K562 (cell line): Measurements from ENCODE around the gene PHACTR2. TPM values are rescaled to one million over a fixed set of nuclear protein-coding genes. Genes with fewer than 3 reads are reported as not detected.

Experiments used
- ELF4 ChIP-seq: fragments of 450-650 bp; formaldehyde crosslinking; IDR thresholded peaks from 2 replicates; pipeline ENCODE4 v1.4.0; 2022; ENCODE audit warnings: missing genetic modification characterization
- FOXK2 ChIP-seq, 2 experiments: fragments of 450-650 bp; IDR thresholded peaks in 1 of 2; conservative IDR thresholded peaks in 1 of 2; 2 replicates each; pipeline ENCODE4 v1.6.1; 2016; ENCODE audit warnings: low read depth in 2 of 2, mild to moderate bottlenecking in 1 of 2
- JUN ChIP-seq, 2 experiments: sonication (generic) in 1 of 2; formaldehyde crosslinking in 1 of 2; IDR thresholded peaks; 2 replicates each; pipeline versions ENCODE4 v1.6.1 to v1.8.0; 2012 to 2022; ENCODE audit warnings: borderline replicate concordance in 2 of 2, mild to moderate bottlenecking in 2 of 2, improper control_type of control experiment in 1 of 2, low read depth in 1 of 2, low read length in 1 of 2, missing genetic modification reagents in 1 of 2
- NR4A1 ChIP-seq, 2 experiments: fragments of 250-450 bp in 1 of 2; fragments of 450-650 bp in 1 of 2; sonication (Bioruptor Pico) in 1 of 2; IDR thresholded peaks; 2 replicates each; pipeline versions ENCODE4 v1.4.0 to v1.6.1; 2016 to 2020; ENCODE audit warnings: mild to moderate bottlenecking in 2 of 2, missing compliant biosample characterization in 1 of 2, missing genetic modification characterization in 1 of 2, moderate library complexity in 1 of 2
- RBM17 ChIP-seq: fragments of 200-400 bp; formaldehyde crosslinking; IDR thresholded peaks from 2 replicates; pipeline ENCODE4 v1.6.1; 2017; ENCODE audit warnings: low read depth, mild to moderate bottlenecking, low read length, borderline replicate concordance
- ZNF224 ChIP-seq: sonication (generic); formaldehyde crosslinking; IDR thresholded peaks from 2 replicates; pipeline ENCODE4 v1.8.0; 2022; ENCODE audit warnings: mild to moderate bottlenecking, missing genetic modification reagents
- ZNF239 ChIP-seq: fragments of 250-450 bp; sonication (Bioruptor Pico); IDR thresholded peaks from 2 replicates; pipeline ENCODE4 v1.4.0; 2020; ENCODE audit warnings: mild to moderate bottlenecking
- ZNF311 ChIP-seq: fragments of 250-450 bp; sonication (Bioruptor Pico); IDR thresholded peaks from 2 replicates; pipeline ENCODE4 v1.4.0; 2020; ENCODE audit warnings: mild to moderate bottlenecking, moderate library complexity
- ZNF583 ChIP-seq: fragments of 250-450 bp; sonication (Bioruptor Pico); IDR thresholded peaks from 2 replicates; pipeline ENCODE4 v1.4.0; 2020
- ZNF589 ChIP-seq: fragments of 200-800 bp; sonication (Bioruptor generic); IDR thresholded peaks from 2 replicates; pipeline ENCODE4 v1.6.1; 2016; ENCODE audit warnings: low read depth, missing genetic modification characterization, missing compliant biosample characterization
- ZNF780A ChIP-seq: fragments of 250-450 bp; sonication (Bioruptor Pico); IDR thresholded peaks from 2 replicates; pipeline ENCODE4 v1.5.0; 2021; ENCODE audit warnings: mild to moderate bottlenecking
- polyA plus RNA-seq, 8 experiments: library from polyadenylated mRNA; depleted of rRNA in 4 of 8; stranded (reverse) in 5 of 8; unstranded in 3 of 8; fragments of >200 nt; fragmentation: Nextera tagmentation in 2 of 8; fragmentation: Illumina TruSeq in 1 of 8; extraction: Ambion mirVana in 2 of 8; extraction: Trizol in 1 of 8; gene quantifications; 2 replicates each; pipeline versions ENCODE4 v1.2.1 to v1.2.3, GENCODE V29; 2011 to 2014; ENCODE audit warnings: inconsistent platforms in 1 of 8, missing spikeins in 1 of 8
- total RNA-seq, 7 experiments: library from RNA; depleted of rRNA in 6 of 7; stranded (reverse); fragments of >200 nt in 6 of 7; fragmentation: Illumina TruSeq in 2 of 7; extraction: Trizol in 2 of 7; gene quantifications; 2 replicates each; pipeline versions ENCODE4 v1.2.1 to v1.2.3, GENCODE V29; 2011 to 2021; ENCODE audit warnings: low replicate concordance in 1 of 7
- TF ChIP-seq, protein P1 (sequence below): IDR thresholded peaks from 2 replicates; pipeline ENCODE4 v1.6.1; 2011; ENCODE audit not compliant: insufficient read length; ENCODE audit errors: extremely low read depth
- TF ChIP-seq, protein P2 (sequence below): sonication (generic); formaldehyde crosslinking; IDR thresholded peaks from 2 replicates; pipeline ENCODE4 v1.8.0; 2022; ENCODE audit warnings: missing genetic modification reagents, mild to moderate bottlenecking, borderline replicate concordance
- TF ChIP-seq, protein P3 (sequence below): sonication (generic); formaldehyde crosslinking; IDR thresholded peaks from 2 replicates; pipeline ENCODE4 v1.8.1; 2023; ENCODE audit warnings: mild to moderate bottlenecking, missing genetic modification reagents
- TF ChIP-seq, protein P4 (sequence below): fragments of 200-800 bp; sonication (Bioruptor generic); IDR thresholded peaks from 2 replicates; pipeline ENCODE4 v1.6.1; 2017; ENCODE audit warnings: missing genetic modification characterization, missing compliant biosample characterization
- TF ChIP-seq, protein P5 (sequence below): fragments of 450-650 bp; conservative IDR thresholded peaks from 2 replicates; pipeline ENCODE4 v1.6.1; 2016; ENCODE audit warnings: missing genetic modification characterization, low read depth, mild to moderate bottlenecking, missing compliant biosample characterization, moderate library complexity
- TF ChIP-seq, protein P6 (sequence below): fragments of 450-650 bp; formaldehyde crosslinking; IDR thresholded peaks from 2 replicates; pipeline ENCODE4 v1.4.0; 2020; ENCODE audit warnings: mild to moderate bottlenecking, mixed read lengths

PHACTR2 gene
- total and polyA plus RNA-seq, 9 of the 15 experiments (the other 6 are each of a cell fraction or from before 2014, with no cell fraction given) = 5.3 to 52.5 (median 22.9) TPM

DNA sequence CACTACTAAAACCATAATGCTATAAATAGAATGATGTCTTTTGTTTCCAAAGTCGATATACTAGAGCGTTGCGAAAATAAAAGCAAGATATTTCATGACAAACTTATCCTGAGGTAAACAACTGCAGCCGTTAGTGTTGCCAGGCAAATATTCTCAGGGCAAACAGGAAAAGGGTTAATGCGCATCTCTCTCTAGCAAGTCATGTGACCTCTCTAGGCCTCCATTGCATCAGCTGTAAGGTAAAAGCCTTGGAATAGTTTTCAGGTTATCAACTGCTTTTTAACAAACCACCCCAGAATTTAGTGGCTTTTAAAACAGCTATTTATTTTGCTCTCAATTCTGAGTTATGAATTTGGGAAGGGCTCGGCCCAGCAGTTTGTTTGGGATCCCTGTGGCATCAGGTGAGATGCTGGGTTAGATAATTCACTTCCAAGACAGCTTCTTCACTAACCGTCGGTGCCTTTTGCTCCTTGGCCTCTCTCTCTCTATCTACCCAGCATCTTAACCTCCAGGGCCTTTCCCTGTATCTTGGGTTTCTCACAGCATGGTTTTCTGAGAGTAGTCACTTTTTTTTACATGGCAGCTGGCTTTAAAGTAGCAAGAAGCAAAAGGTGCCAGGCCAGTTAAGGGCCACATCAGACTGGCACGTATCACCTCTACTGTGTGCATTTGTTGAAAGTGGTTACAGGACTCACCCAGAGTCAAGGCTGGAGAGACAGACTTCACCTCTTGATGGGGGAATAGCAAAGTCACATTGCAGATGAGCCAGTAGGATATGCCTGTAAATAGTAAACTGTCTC, 126.2 kb downstream of the PHACTR2 start (continued):
- TF ChIP-seq, protein P1, sequence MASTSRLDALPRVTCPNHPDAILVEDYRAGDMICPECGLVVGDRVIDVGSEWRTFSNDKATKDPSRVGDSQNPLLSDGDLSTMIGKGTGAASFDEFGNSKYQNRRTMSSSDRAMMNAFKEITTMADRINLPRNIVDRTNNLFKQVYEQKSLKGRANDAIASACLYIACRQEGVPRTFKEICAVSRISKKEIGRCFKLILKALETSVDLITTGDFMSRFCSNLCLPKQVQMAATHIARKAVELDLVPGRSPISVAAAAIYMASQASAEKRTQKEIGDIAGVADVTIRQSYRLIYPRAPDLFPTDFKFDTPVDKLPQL = no peak
- TF ChIP-seq ZNF311 (CRISPR knock-in tag) = peak; percentile 9; the same call in 1 of the 2 replicates
- TF ChIP-seq NR4A1 (CRISPR knock-in tag; IDR thresholded peaks at IDR 0.05) = no peak; the same call in 1 of the 2 replicates
- TF ChIP-seq NR4A1 (tag; IDR thresholded peaks at IDR 0.05) = peak; percentile 69; the same call in 1 of the 2 replicates
- TF ChIP-seq, protein P2, sequence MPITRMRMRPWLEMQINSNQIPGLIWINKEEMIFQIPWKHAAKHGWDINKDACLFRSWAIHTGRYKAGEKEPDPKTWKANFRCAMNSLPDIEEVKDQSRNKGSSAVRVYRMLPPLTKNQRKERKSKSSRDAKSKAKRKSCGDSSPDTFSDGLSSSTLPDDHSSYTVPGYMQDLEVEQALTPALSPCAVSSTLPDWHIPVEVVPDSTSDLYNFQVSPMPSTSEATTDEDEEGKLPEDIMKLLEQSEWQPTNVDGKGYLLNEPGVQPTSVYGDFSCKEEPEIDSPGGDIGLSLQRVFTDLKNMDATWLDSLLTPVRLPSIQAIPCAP (CRISPR knock-in tag) = no peak
- no peak for TF ChIP-seq ZNF224 (CRISPR knock-in tag)
- TF ChIP-seq RBM17 = no peak
- no peak for TF ChIP-seq FOXK2 (conservative IDR thresholded peaks at IDR 0.05 in 1 of 2, IDR thresholded peaks at IDR 0.05 in 1 of 2; ENCODE audit: low read depth in 2 of 2)
- TF ChIP-seq, protein P3, sequence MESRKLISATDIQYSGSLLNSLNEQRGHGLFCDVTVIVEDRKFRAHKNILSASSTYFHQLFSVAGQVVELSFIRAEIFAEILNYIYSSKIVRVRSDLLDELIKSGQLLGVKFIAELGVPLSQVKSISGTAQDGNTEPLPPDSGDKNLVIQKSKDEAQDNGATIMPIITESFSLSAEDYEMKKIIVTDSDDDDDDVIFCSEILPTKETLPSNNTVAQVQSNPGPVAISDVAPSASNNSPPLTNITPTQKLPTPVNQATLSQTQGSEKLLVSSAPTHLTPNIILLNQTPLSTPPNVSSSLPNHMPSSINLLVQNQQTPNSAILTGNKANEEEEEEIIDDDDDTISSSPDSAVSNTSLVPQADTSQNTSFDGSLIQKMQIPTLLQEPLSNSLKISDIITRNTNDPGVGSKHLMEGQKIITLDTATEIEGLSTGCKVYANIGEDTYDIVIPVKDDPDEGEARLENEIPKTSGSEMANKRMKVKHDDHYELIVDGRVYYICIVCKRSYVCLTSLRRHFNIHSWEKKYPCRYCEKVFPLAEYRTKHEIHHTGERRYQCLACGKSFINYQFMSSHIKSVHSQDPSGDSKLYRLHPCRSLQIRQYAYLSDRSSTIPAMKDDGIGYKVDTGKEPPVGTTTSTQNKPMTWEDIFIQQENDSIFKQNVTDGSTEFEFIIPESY (CRISPR knock-in tag) = no peak
- no peak for TF ChIP-seq ZNF239 (CRISPR knock-in tag)
- TF ChIP-seq, protein P4, sequence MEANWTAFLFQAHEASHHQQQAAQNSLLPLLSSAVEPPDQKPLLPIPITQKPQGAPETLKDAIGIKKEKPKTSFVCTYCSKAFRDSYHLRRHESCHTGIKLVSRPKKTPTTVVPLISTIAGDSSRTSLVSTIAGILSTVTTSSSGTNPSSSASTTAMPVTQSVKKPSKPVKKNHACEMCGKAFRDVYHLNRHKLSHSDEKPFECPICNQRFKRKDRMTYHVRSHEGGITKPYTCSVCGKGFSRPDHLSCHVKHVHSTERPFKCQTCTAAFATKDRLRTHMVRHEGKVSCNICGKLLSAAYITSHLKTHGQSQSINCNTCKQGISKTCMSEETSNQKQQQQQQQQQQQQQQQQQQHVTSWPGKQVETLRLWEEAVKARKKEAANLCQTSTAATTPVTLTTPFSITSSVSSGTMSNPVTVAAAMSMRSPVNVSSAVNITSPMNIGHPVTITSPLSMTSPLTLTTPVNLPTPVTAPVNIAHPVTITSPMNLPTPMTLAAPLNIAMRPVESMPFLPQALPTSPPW (CRISPR knock-in tag) = peak; percentile 29; the same call in 1 of the 2 replicates
- no peak for TF ChIP-seq ZNF780A (CRISPR knock-in tag)
- TF ChIP-seq, protein P5, sequence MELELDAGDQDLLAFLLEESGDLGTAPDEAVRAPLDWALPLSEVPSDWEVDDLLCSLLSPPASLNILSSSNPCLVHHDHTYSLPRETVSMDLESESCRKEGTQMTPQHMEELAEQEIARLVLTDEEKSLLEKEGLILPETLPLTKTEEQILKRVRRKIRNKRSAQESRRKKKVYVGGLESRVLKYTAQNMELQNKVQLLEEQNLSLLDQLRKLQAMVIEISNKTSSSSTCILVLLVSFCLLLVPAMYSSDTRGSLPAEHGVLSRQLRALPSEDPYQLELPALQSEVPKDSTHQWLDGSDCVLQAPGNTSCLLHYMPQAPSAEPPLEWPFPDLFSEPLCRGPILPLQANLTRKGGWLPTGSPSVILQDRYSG (tag) = 0 out of 2 replicates have a peak, but pooled peaks have one; percentile 35
- TF ChIP-seq, protein P6, sequence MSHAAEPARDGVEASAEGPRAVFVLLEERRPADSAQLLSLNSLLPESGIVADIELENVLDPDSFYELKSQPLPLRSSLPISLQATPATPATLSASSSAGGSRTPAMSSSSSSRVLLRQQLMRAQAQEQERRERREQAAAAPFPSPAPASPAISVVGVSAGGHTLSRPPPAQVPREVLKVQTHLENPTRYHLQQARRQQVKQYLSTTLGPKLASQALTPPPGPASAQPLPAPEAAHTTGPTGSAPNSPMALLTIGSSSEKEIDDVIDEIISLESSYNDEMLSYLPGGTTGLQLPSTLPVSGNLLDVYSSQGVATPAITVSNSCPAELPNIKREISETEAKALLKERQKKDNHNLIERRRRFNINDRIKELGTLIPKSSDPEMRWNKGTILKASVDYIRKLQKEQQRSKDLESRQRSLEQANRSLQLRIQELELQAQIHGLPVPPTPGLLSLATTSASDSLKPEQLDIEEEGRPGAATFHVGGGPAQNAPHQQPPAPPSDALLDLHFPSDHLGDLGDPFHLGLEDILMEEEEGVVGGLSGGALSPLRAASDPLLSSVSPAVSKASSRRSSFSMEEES (CRISPR knock-in tag) = peak; percentile 97
- TF ChIP-seq JUN (IDR thresholded peaks at IDR 0.05; ENCODE audit: borderline replicate concordance, low read depth, low read length) = no peak
- TF ChIP-seq JUN (CRISPR knock-in tag; IDR thresholded peaks at IDR 0.05; ENCODE audit: borderline replicate concordance) = no peak
- TF ChIP-seq ZNF583 = peak; percentile 43; the same call in 1 of the 2 replicates
- TF ChIP-seq ELF4 (CRISPR knock-in tag) = 0 out of 2 replicates have a peak, but pooled peaks have one; percentile 44
- no peak for TF ChIP-seq ZNF589 (CRISPR knock-in tag)
